Stimulated activated CD4-positive, alpha-beta T cell treated with anti-CD3 and anti-CD28 coated beads, Interleukin-1b, Interleukin-23, amount 100 ng/mL, for 4 hours (primary cell): ENCODE data around the gene CDHR3.

Experiments used
- DNase-seq, 2 donors: peaks; one replicate each; pipeline ENCODE4 v3.0.0-alpha.2; 2020; ENCODE audit warnings: low read depth in 2 of 2

The CDHR3 gene

GRCh38 chr7:106049139-106049752 is 86.2 kb downstream of the CDHR3 start:
- DNase-seq = no peak

GRCh38 chr7:106050002-106050745 is 87.1 kb downstream of the CDHR3 start:
- no peak for DNase-seq

DNA sequence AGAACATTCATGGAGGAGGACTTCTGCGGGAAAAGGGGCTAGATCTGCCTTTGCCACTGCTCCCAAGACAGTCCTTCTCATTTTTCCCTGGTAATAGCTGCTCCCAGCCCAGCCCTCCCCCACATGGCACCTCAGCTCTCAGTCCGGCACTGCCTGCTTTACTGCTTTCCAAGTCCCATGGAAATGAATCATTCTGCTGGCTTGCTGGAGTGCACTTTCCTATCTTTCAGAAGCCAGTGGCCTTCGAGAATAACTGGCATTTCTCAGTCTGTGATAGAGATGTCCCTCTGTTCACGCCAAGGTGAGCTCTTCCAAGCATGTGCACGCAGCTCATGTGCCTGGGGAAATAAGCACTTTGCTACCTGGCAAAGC is 87.7 kb downstream of the CDHR3 start:
- DNase-seq = no peak

GRCh38 chr7:106052681-106053080 is 89.6 kb downstream of the CDHR3 start:
- DNase-seq = no peak

GRCh38 chr7:106053109-106053508 is 90.0 kb downstream of the CDHR3 start:
- no peak for DNase-seq

DNA sequence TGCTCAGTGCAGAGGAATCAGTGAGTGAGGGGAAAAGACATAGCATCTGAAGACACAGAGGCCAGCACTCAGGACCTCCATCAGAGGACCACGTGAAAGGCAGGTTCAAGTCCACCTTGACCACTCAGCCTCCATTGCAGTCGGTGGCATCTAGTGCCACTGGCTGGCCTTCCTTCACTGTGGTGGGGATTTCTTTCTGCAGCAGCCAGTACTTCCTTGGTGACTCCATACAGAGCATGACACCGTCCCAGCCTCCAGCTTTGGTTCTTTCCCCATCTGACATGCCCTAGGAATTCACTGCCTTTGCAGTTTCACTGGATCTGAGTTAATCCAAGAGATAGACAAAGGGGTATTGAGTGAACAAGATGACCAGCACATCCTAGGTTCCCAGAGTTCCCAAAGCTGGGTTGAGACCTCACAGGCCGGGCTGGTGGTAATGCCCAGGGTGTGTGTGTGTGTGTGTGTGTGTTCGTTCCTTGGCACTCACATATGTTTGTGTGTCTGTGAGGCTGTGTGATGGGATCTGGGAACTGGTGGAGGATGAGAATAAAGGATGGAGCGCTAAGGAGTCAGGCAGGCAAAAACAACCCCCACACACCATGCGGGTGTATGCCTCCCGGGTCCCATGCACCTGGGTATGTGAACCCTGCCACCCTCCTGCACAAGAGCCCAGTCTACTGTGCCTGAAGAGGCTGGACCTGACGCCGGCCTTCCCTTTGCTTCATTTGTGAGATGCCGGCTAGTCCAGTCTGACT is 91.3 kb downstream of the CDHR3 start:
- DNase-seq = no peak

DNA sequence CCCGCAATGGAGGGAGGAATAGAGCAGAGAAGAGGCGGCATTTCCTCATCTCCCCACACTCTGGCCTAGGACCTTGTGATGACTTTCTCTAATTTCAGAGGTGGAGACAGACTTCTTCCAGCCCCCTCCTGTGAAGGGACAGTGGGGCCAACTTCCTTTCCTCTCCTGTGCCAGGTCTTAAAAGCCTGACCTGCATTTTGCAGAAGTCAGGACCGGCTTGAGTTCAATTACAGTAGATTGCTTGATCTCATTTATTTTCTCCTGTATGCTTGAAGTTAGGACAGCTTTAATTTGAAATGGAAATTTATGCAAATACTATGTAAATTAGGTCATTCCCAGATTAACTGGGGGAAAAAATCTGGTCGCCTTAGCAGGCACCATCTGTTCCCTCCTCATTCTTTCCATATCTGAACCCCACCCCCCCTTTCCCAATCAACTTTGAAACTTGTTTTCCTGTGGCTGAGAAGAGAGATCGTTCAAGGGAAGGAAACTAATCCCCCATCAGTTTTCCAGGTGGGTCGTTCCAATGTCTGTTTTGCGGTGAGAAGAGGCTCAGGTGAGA is 92.0 kb downstream of the CDHR3 start:
- DNase-seq = no peak

DNA sequence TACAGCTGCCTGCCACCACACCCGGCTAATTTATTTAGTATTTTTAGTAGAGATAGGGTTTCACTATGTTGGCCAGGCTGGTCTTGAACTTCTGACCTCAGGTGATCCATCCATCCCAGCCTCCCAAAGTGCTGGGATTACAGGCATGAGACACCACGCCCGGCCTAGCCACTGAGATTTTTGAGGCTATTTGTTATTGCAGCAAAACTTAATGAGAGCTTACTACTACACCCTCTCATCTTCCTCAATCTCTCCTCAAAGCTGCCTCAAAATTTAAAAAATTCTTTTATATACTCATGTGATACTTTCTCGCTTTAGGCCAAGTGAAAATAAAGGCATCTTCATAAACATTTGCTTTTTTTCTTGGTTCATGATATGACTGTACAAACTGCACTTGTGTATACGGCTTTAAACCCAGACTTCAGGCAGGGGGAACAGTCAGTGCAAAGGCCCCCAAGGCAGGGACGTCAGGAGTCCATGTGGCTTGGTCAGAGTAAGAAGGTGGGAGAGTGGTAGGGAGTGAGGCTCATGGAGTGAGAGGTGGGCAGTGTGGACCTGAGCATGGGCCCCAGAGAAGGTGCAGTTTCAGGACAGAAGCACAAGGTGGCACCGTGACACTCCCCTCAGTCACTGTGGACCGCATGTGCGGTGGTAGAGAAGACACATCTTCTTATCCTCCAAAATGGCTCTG is 93.6 kb downstream of the CDHR3 start:
- DNase-seq = peak; percentile 52 to 59

GRCh38 chr7:106057204-106057961 is 94.3 kb downstream of the CDHR3 start:
- DNase-seq = no peak

- DNase-seq = no peak
Observed at GRCh38 chr7:106057962-106058927, 95.2 kb downstream of the CDHR3 start.

DNA sequence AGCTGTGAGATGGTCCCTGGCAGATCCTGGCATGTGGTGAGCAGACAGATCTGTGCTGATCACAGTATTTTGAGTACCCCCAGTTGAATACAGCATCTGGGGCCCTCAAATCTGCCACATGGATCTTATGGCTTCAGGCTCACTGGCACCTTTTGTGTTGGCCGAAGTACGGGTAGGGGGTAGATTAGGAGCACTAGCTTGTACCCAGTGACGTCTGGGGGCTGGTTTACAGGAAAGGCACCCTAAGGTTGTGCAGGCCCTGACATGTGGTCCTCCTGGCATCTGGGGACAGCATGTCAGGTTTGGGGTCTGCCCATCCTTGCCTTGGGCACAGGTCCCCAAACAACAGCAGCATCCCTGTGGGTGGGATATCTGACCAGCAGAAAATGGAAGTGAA is 95.9 kb downstream of the CDHR3 start:
- DNase-seq = no peak

DNA sequence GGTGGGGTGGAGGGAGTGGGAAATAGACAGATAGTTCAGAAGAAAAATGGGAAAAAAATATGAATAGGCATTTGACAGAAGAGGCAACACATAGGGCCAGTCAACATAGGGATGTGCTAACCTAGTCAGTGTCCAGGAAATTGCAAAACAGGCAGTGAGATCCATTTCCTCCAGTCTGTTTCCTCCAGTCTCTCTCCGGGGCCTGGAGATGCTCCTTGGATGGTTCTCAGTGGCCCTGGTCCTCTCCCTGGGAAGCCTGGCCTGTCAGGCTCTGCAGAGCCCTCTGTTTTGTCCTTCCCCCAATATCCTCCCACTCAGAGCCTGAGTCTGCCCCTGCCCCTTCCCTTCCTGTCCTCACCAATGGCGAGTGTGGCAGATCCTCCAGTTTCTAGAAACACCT is 96.5 kb downstream of the CDHR3 start:
- no peak for DNase-seq

DNA sequence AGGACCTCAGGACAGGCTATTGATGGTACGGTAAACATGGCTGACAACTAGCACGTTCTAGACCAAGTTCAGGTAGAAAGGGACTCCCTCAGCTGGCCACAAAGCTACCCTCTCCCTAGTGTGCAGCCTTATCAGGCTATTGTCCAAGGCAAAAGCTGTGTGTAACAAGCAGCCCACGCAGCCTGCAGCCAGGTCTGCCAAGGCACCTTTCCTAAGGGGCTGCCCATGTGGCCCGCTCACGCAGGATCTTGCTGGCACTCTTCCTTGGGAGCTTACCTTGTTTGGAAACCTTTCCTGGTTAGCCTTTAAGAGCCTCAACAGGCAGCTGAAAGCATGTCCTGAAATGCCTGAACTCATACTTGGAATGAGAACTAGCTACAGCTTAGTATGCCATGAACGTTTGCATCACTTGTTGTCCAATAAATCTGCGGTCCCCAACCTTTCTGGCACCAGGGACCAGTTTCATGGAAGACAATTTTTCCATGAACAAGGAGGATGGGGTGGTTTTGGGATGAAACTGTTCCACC is 97.4 kb downstream of the CDHR3 start:
- no peak for DNase-seq

- DNase-seq = no peak
Observed at GRCh38 chr7:106061301-106061979, 98.4 kb downstream of the CDHR3 start.

GRCh38 chr7:106062006-106062405 is 98.9 kb downstream of the CDHR3 start:
- no peak for DNase-seq

DNA sequence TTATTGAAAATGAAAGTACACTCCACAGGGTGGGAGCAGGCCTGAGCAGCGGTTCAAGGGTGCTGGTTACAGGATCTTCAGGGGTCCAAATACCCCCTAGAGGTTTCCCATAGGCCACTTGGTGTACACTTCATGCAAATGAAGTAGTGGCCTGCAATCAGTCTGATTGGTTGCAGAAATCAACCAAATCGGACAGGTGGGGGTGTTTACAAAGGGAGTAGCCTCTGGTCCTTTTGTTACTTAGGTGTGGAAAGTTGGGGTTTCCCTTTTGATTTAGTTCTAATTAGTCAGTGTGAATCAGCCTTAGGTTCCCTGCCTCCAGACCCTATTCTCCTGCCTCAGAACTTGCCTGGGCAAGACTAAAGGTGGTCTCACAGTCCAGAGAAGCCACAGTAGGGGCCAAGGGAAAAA is 99.5 kb downstream of the CDHR3 start:
- no peak for DNase-seq

DNA sequence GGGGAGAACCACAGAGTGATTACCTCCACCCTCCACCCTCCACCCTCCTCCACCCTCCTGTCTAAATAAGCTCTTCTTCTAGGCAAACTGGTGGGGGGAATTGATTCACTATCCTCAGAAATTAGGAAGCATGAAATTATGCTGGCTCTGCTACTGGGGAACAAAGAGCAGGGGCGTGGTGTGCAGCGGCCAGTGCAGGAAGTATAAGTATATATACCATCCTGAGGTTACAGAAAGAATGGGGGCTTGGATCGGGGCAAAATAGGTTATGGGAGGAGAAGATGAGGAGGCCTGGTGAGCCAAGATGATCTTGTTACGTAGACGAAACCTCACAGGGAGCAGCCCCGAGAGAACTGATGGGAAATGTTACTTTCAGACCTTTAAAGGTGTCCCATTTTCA is 100.0 kb downstream of the CDHR3 start:
- DNase-seq = no peak

GRCh38 chr7:106063692-106064091 is 100.6 kb downstream of the CDHR3 start:
- no peak for DNase-seq

DNA sequence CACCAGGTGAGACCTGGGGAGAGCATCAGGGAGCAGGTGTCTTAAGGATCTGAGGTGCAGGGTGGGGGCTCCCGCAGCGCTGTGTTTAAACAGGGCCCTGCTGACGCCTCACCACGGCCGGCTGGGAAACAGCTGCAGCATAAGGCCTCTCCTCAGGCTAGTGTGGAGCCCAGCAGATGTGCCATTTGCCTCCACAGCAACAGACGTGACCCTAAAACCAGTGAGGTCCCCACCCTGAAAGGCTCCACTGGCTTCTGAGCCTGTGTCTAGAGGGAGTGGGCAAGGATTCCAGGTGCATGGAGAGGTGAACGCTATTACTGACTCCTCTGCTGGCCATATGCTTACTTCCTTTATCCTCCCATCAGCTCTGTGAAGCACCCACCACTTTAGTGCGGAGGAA is 101.3 kb downstream of the CDHR3 start:
- DNase-seq = no peak
